Panc1 (cell line): ENCODE results near the gene BNIP5. TPM values are rescaled to one million over a fixed set of nuclear protein-coding genes. Genes with fewer than 3 reads are reported as not detected.

Experiments used
- ATAC-seq: fragments of 200-7000 bp; cut with Tn5 transposase; 2 replicates; pipeline ENCODE4 v1.9.1; 2020; ENCODE audit warnings: mild to moderate bottlenecking, moderate library complexity
- BruUV-seq: library from RNA; stranded (reverse); fragments of 400-500 nt; replicated peaks from 2 replicates; lab custom pipeline; 2021; lab: Mats Ljungman, UMichigan
- CTCF ChIA-PET: fragments of 300-600 bp; sonication (Branson Sonifier 250); formaldehyde crosslinking; loops from one replicate; lab custom pipeline; 2022; ENCODE audit warnings: antibody characterized with exemption; lab: Charles Lee
- POLR2A ChIA-PET: fragments of 300-600 bp; sonication (Branson Sonifier 250); formaldehyde crosslinking; loops from one replicate; lab custom pipeline; 2022; ENCODE audit warnings: antibody characterized with exemption; lab: Charles Lee
- DNase-seq: peaks from one replicate; pipeline ENCODE4 v3.0.0-alpha.2; 2010; ENCODE audit warnings: low read depth, low spot score
- H3K27ac ChIP-seq: 2 replicates; pipeline ENCODE4 v1.5.1; 2011; ENCODE audit warnings: mild to moderate bottlenecking, low read length, inconsistent platforms
- H3K27me3 ChIP-seq: fragments of 200-500 bp; sonication (Bioruptor generic); 2 replicates; pipeline ENCODE4 v1.6.0; 2014; ENCODE audit warnings: low read length, inconsistent platforms; ENCODE audit not compliant: control insufficient read depth, insufficient read depth
- H3K36me3 ChIP-seq: fragments of 200-500 bp; sonication (Bioruptor generic); 2 replicates; pipeline ENCODE4 v1.5.1; 2014; ENCODE audit warnings: inconsistent platforms, mild to moderate bottlenecking, low read length, moderate library complexity; ENCODE audit not compliant: control insufficient read depth, insufficient read depth
- H3K4me1 ChIP-seq: 2 replicates; pipeline ENCODE4 v1.5.1; 2011; ENCODE audit warnings: inconsistent platforms, mild to moderate bottlenecking, low read length, moderate library complexity; ENCODE audit not compliant: control insufficient read depth, insufficient read depth
- H3K4me3 ChIP-seq, 2 experiments: 2 replicates each; pipeline ENCODE4 v1.5.1; 2011 to 2012; ENCODE audit warnings: low read depth in 2 of 2, low read length in 2 of 2, mild to moderate bottlenecking in 2 of 2, inconsistent platforms in 1 of 2, moderate library complexity in 1 of 2
- H3K9me3 ChIP-seq: fragments of 200-500 bp; sonication (Bioruptor generic); 2 replicates; pipeline ENCODE4 v1.5.1; 2014; ENCODE audit warnings: low read depth, mild to moderate bottlenecking, inconsistent platforms, low read length, moderate library complexity; ENCODE audit not compliant: control insufficient read depth, insufficient read depth
- POLR2AphosphoS5 ChIP-seq: IDR thresholded peaks from 2 replicates; pipeline ENCODE4 v1.6.1; 2012; ENCODE audit warnings: mild to moderate bottlenecking, low read depth, low read length, moderate library complexity
- SIN3A ChIP-seq: IDR thresholded peaks from 2 replicates; pipeline ENCODE4 v1.6.1; 2012; ENCODE audit warnings: low read depth, mild to moderate bottlenecking, low read length, moderate library complexity, borderline replicate concordance; ENCODE audit not compliant: insufficient read depth
- TCF7L2 ChIP-seq: IDR thresholded peaks from 2 replicates; pipeline ENCODE4 v1.6.1; 2011; ENCODE audit warnings: mild to moderate bottlenecking, low read depth, low read length, inconsistent platforms
- in situ Hi-C: cut with HindIII; loops from 2 replicates; pipeline ENCODE4 v1.10.0; 2016; ENCODE audit warnings: low sequenced_read_pairs, low pct_unique_long_range_greater_than_20kb
- intact Hi-C: fragments of 100-400 bp; cut with micrococcal nuclease; formaldehyde crosslinking; loops from one replicate; pipeline ENCODE4 v1.10.0; 2022; ENCODE audit not compliant: unreplicated experiment
- total RNA-seq: library from RNA; stranded (reverse); gene quantifications from one replicate; pipeline ENCODE4 v1.2.1, GENCODE V29; 2021; ENCODE audit not compliant: unreplicated experiment
- TF ChIP-seq, protein P1 (sequence below), 2 experiments: IDR thresholded peaks; 2 replicates each; pipeline ENCODE4 v1.6.1; 2011 to 2012; ENCODE audit warnings: low read depth in 2 of 2, control low read depth in 1 of 2, low read length in 1 of 2, mild to moderate bottlenecking in 1 of 2, moderate library complexity in 1 of 2; ENCODE audit not compliant: insufficient read depth in 1 of 2
- TF ChIP-seq, protein P2 (sequence below): fragments of 450-650 bp; IDR thresholded peaks from 2 replicates; pipeline ENCODE4 v1.5.1; 2017; ENCODE audit warnings: mild to moderate bottlenecking

BNIP5 gene
- total RNA-seq, 1 experiment from 2014 or later = not detected

DNA sequence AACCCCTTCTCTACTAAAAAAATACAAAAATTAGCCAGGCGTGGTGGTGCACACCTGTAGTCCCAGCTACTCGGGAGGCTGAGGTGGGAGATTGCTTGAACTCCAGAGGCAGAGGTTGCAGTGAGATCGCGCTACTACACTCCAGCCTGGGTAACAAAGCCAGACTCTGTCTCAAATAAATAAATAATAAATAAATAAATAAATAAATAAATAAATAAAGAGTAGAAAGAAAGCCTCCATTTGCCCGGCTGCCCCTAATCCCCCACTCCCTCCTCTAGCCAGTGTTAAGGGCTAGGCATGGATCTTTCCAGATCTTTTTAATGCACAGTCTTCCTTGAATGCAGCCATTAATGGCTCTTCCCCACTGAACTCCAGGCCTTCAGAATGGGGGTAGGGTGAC, 63.6 kb downstream of the BNIP5 start:
- H3K4me1 ChIP-seq = peaks cover 10% of the 10 kb centered on the region
- ChIA-PET POLR2A (no interaction called here), CTCF (no interaction called here)
- intact Hi-C loops (no loop called here), in situ Hi-C loops (no loop called here)
- no peak for DNase-seq
- H3K36me3 ChIP-seq = no peaks in the 10 kb centered on the region
- TF ChIP-seq, protein P1, sequence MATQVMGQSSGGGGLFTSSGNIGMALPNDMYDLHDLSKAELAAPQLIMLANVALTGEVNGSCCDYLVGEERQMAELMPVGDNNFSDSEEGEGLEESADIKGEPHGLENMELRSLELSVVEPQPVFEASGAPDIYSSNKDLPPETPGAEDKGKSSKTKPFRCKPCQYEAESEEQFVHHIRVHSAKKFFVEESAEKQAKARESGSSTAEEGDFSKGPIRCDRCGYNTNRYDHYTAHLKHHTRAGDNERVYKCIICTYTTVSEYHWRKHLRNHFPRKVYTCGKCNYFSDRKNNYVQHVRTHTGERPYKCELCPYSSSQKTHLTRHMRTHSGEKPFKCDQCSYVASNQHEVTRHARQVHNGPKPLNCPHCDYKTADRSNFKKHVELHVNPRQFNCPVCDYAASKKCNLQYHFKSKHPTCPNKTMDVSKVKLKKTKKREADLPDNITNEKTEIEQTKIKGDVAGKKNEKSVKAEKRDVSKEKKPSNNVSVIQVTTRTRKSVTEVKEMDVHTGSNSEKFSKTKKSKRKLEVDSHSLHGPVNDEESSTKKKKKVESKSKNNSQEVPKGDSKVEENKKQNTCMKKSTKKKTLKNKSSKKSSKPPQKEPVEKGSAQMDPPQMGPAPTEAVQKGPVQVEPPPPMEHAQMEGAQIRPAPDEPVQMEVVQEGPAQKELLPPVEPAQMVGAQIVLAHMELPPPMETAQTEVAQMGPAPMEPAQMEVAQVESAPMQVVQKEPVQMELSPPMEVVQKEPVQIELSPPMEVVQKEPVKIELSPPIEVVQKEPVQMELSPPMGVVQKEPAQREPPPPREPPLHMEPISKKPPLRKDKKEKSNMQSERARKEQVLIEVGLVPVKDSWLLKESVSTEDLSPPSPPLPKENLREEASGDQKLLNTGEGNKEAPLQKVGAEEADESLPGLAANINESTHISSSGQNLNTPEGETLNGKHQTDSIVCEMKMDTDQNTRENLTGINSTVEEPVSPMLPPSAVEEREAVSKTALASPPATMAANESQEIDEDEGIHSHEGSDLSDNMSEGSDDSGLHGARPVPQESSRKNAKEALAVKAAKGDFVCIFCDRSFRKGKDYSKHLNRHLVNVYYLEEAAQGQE (IDR thresholded peaks at IDR 0.05; ENCODE audit: insufficient read depth in 1 of 2, low read depth in 2 of 2, low read length in 1 of 2) = no peak
- TF ChIP-seq POLR2AphosphoS5 = no peak
- TF ChIP-seq, protein P2, sequence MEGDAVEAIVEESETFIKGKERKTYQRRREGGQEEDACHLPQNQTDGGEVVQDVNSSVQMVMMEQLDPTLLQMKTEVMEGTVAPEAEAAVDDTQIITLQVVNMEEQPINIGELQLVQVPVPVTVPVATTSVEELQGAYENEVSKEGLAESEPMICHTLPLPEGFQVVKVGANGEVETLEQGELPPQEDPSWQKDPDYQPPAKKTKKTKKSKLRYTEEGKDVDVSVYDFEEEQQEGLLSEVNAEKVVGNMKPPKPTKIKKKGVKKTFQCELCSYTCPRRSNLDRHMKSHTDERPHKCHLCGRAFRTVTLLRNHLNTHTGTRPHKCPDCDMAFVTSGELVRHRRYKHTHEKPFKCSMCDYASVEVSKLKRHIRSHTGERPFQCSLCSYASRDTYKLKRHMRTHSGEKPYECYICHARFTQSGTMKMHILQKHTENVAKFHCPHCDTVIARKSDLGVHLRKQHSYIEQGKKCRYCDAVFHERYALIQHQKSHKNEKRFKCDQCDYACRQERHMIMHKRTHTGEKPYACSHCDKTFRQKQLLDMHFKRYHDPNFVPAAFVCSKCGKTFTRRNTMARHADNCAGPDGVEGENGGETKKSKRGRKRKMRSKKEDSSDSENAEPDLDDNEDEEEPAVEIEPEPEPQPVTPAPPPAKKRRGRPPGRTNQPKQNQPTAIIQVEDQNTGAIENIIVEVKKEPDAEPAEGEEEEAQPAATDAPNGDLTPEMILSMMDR = no peak
- TF ChIP-seq SIN3A = no peak
- no peak for TF ChIP-seq TCF7L2
- no peak overlapping the region for H3K4me3 ChIP-seq
- no peak overlapping the region for H3K27ac ChIP-seq
- ATAC-seq = no peak
- H3K9me3 ChIP-seq = no peaks in the 10 kb centered on the region
- peaks cover 8% of the 10 kb centered on the region for H3K27me3 ChIP-seq
- no TSS peak for BruUV-seq

GRCh38 chr6:36272234-36272633, 64.5 kb downstream of the BNIP5 start:
- H3K4me1 ChIP-seq = peaks cover 10% of the 10 kb centered on the region
- H3K27me3 ChIP-seq = peaks cover 8% of the 10 kb centered on the region
- in situ Hi-C loops = no loop called here
- H3K27ac ChIP-seq = no peak overlapping the region
- TF ChIP-seq POLR2AphosphoS5 (no peak), SIN3A (no peak), TCF7L2 (no peak)
- TF ChIP-seq, protein P2 = no peak
- TF ChIP-seq, protein P1 (IDR thresholded peaks at IDR 0.05; ENCODE audit: insufficient read depth in 1 of 2, low read depth in 2 of 2, low read length in 1 of 2) = no peak
- intact Hi-C loops = no loop called here
- H3K4me3 ChIP-seq = no peak overlapping the region
- DNase-seq (no peak), ATAC-seq (no peak)
- no TSS peak for BruUV-seq
- no peaks in the 10 kb centered on the region for H3K36me3 ChIP-seq
- CTCF ChIA-PET = interaction anchor here (1.1 kb wide), 1 partner anchor 68 kb away, joined by 3 read pairs; no protein-coding TSS in a partner anchor
- POLR2A ChIA-PET = no interaction called here
- H3K9me3 ChIP-seq = no peaks in the 10 kb centered on the region
